ENCODE measurements around the gene APPBP2. TPM values are rescaled to one million over a fixed set of nuclear protein-coding genes. Genes with fewer than 3 reads are reported as not detected.
"Not testable (repeated sequence)": the region's sequence is repeated elsewhere in the genome, so short reads cannot be mapped to it uniquely, and the experiment has no call there.

APPBP2 gene
- total RNA-seq, 2 donors from 2014 or later, result 30.7 to 34.7 TPM

DNA sequence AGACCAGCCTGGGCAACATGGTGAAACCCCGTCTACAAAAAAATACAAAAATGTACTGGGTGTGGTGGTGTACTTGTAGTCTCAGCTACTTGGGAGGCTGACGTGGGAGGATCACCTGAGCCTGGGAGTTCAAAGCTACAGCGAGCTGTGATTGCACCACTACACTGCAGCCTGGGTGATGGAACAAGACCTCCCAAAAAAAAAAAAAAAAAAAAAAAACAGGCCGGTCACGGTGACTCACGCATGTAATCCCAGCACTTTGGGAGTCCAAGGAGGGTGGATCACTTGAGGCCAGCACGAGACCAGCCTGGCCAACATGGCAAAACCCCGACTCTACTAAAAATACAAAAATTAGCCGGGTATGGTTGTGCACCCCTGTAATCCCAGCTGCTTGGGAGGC lies 12.7 kb upstream of the APPBP2 start:
- intact Hi-C loops (cut with DNase I, micrococcal nuclease), result no loop called here
- ATAC-seq (no peak), DNase-seq (no peak)

DNA sequence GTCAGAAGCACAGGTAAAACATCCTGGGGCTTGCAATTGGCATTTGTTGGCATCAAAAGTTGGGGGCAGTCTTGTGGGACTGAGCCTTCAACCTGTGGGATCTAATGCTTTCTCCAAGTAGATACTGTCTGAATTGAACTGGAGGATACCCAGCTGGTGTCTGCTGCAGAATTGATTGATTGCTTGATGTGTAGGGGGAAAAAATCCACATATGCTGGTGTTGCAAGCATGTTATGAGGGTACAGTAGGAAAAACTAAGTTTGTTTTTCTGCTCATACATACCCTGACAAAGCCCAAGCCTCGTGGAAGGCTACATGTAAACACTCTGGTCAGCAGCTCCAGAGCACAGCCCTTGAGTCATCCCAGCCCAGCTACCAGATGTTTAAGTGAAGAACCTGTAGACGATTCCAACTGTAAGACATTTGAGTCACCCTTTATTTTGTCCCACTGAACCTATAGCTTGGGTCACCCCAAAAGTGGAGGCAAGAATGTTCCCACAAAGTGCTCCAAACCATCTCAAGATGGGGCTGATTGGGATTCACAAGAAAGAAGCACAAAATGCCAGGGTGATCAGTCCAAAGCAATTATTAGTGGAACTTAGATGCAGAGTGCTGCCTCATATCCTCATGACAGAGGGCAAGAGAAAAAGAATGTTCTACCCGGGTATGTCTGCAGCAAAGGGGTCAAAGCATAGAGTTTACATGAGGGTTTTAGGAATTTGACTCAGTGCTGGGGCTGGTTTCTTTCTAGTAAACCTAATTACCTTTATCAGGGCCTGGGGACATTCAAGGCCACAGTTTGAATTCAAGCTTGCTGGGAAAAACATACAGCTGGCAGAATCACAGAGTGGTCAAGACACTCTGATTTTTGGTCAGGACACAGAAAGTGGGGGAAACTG lies 9.6 kb upstream of the APPBP2 start:
- intact Hi-C loops (cut with DNase I, micrococcal nuclease), result no loop called here
- DNase-seq (no peak), ATAC-seq (no peak)

GRCh38 chr17:60534613-60535157 lies 8.6 kb upstream of the APPBP2 start:
- ATAC-seq, result peak; percentile 91
- peak in 1 of 2 donors; percentile 6 for DNase-seq
- intact Hi-C loops (cut with DNase I, micrococcal nuclease), result no loop called here

DNA sequence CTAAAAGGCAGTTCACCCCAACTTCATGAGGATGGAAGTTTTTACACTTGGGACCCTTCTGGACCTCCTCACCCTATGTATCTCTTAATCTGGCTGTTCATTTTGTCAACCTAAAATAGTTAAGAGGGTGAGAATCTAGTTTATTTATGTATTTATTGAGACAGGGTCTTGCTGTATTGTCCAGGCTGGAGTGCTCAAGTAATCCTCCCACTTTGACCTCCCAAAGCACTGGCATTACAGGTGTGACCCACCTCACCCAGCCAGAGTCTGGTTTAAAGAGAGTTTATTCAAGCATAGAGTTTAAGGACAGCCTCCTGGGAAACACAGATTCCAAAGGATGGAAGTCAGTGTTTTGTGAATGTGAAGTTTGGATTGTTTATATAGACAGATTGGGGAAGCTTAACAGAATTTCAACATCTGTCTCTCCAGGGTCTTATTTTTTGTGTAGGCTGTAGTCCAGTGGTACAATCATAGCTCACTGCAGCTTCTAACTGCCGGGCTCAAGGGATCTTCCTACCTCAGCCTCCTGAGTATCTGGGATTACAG lies 8.0 kb upstream of the APPBP2 start:
- DNase-seq (no peak), ATAC-seq (peak; percentile 53)
- intact Hi-C loops (cut with DNase I, micrococcal nuclease), result no loop called here

DNA sequence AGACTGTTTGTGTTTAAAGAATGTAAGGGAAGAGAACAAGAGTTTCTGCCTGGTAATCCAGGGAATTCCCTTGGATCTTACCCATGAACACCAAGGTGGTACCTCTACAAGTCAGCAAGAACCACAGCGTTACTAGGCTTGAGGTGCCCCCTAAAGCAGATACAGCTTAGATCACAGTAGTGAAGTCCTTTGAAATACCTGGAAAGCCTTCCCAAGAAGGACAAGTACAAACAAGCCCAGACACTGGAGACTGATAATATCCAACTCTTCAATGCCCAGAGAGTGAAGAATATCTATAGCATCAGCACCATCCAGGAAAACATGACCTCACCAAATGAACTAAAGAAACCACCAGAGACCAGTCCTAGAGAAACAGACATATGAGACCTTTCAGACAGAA lies 3.8 kb upstream of the APPBP2 start:
- intact Hi-C loops (cut with DNase I, micrococcal nuclease), result no loop called here
- DNase-seq (no peak), ATAC-seq (no peak)

DNA sequence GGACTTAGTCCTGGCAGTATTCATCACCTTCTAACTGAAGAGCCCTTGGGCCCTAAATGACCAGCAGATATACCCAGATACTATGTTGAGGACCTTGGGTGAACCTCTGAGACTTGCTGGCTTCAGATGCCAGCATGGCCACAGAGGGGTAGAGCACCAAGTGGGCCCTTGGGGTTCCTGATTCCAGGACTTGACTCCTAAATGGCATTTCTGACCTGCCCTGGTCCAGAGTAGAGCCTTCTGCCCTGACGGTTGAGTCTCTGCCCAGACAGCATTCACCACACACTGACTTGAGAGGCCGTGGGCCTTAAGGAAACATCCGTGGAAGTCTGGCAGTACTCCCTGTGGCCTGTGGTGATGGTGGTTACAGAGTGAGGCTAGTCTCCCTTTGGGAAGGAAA lies 2.8 kb upstream of the APPBP2 start:
- intact Hi-C loops (cut with DNase I, micrococcal nuclease), result no loop called here
- no peak for ATAC-seq
- no peak for DNase-seq

DNA sequence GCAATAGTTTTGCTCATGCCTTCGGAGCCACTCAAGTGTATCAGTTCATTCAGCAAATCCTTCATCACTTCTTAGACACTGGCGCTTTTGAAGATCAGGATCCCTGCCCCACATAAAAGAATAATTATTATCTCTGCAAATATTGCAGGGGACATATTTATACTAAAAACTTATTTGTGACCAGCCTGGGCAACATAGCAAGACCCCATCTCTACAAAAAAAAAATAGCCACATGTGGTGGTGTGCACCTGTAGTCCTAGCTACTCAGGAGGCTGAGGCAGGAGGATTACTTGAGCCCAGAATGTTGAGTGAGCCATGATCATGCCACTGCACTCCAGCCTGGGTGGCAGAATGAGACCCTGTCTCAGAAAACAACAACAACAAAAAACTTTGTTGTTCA lies 1.7 kb upstream of the APPBP2 start:
- ATAC-seq, result no peak
- no peak for DNase-seq
- intact Hi-C loops (cut with DNase I, micrococcal nuclease), result no loop called here

- ATAC-seq (no peak), DNase-seq (no peak)
Observed at GRCh38 chr17:60526726-60527125, 684 bp upstream of the APPBP2 start.

GRCh38 chr17:60525328-60525684 lies 736 bp downstream of the APPBP2 start:
- peak; percentile 23 to 32 for DNase-seq
- peak; percentile 25 for ATAC-seq
- intact Hi-C loops (cut with DNase I, micrococcal nuclease), result no loop called here

More at GRCh38 chr17:60526726-60527125, 684 bp upstream of the APPBP2 start:
- intact Hi-C loops (cut with DNase I, micrococcal nuclease), result no loop called here

DNA sequence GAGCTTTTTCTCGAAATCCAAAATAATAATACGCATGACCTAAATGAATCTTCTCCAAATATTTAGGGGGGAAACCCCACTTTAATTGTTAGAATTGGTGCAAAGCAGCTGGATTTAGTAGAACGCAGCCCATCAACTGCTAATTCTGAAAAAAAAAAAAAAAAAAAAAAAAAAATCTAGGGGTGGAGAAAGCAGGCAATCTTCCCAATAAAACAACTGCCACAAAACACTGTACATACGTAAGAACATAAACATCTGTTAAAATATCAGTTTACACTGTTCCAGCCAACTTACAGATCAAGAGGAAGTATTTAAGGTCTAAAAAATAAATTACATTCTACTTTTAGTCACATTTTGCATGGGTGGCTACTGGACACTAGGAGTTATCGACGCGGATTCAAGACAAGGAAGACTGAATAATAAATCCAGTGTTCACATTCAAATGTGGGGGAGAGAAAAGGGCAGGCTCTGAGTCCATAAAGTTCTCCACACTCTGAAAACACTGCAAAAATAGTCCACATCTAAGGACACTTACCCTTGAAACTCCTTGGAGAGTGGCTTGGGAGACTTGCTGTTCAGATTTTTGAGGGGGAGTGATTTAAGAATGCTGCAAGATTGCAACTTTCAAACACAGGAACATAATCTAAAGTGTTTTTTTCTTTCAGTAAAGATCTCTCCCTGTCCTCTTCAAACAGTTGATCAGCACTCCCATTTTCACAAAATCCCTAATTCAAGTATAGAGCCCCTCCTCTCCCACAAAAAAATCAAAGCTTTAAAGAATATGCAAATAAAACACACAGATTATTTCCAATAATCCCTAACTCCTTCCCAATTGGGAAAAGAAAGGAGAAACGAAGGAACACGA lies 1.3 kb downstream of the APPBP2 start:
- intact Hi-C loops (cut with DNase I, micrococcal nuclease), result no loop called here
- ATAC-seq (peak; percentile 27), DNase-seq (no peak)

- no peak for DNase-seq
- intact Hi-C loops (cut with DNase I, micrococcal nuclease), result no loop called here
Observed at GRCh38 chr17:60523822-60524221, 2.2 kb downstream of the APPBP2 start.

GRCh38 chr17:60522889-60523626 lies 3.0 kb downstream of the APPBP2 start:
- intact Hi-C loops (cut with DNase I, micrococcal nuclease), result no loop called here
- no peak for ATAC-seq
- DNase-seq, result no peak

More at GRCh38 chr17:60523822-60524221, 2.2 kb downstream of the APPBP2 start:
- ATAC-seq, result no peak

DNA sequence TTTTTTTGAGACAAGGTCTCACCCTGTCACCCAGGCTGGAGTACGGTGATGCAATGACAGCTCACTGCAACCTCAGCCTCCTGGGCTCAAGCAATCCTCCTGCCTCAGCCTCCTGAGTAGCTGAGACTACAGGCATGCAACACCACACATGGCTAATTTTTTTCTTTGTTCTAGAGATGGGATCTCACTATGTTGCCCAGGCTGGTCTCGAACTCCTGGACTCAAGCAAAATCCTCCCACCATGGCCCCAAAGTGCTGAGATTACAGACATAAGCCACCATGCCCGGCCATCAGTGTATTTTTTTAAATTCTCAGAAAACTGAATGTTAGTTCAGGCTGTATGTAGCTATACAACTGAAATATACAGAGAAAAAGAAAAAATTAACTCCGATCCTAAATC lies 6.2 kb downstream of the APPBP2 start:
- intact Hi-C loops (cut with DNase I, micrococcal nuclease), result no loop called here
- ATAC-seq, result no peak
- DNase-seq, result no peak

DNA sequence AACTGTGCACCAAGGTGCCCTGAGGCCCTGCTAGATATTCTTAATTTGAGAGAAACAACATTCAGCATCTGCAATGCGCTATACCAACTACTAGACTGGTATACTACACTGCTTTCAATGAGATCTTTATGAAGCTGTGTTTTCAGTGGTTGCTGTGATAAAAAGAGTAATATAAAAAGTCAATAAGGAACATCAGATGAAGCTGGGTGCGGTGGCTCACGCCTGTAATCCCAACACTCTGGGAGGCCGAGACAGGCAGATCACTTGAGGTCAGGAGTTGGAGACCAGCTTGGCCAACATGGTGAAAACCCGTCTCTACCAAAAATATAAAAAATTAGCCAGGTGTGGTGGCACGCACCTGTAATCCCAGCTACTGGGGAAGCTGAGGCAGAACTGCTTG lies 10.4 kb downstream of the APPBP2 start:
- intact Hi-C loops (cut with DNase I, micrococcal nuclease), result not testable (repeated sequence)
- DNase-seq (peak in 1 of 2 donors; percentile 19), ATAC-seq (peak; percentile 97)

DNA sequence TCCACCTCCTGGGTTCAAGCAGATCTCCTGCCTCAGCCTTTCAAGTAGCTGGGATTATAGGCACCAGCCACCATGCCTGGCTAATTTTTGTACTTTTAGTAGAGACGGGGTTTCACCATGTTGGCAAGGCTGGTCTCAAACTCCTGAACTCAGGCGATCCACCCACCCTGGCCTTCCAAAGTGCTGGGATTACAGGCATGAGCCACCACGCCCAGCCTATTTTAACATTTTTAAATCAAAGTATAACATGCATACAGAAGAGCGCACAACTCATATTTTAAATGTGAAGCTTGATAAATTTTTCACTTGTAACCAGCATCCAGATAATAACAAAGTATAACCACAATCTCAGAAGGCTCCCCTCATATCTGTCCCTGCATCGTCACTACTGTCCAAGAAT lies 10.8 kb downstream of the APPBP2 start:
- ATAC-seq; DNase-seq; intact Hi-C loops (cut with DNase I, micrococcal nuclease): not testable (repeated sequence)

GRCh38 chr17:60514500-60514899 lies 11.5 kb downstream of the APPBP2 start:
- ATAC-seq, result no peak
- intact Hi-C loops (cut with DNase I, micrococcal nuclease), result no loop called here
- no peak for DNase-seq

- ATAC-seq (no peak), DNase-seq (no peak)
- intact Hi-C loops (cut with DNase I, micrococcal nuclease), result no loop called here
Observed at GRCh38 chr17:60514053-60514452, 12.0 kb downstream of the APPBP2 start.

GRCh38 chr17:60513014-60513413 lies 13.0 kb downstream of the APPBP2 start:
- intact Hi-C loops (cut with DNase I, micrococcal nuclease), result no loop called here
- no peak for DNase-seq
- no peak for ATAC-seq

- intact Hi-C loops (cut with DNase I, micrococcal nuclease), result no loop called here
- no peak for ATAC-seq
- DNase-seq, result no peak
Observed at GRCh38 chr17:60510723-60511122, 15.3 kb downstream of the APPBP2 start.

All from left colon (tissue), 2 donors.